Left ventricle myocardium inferior (tissue), 1 donor: ENCODE measurements around the gene CFAP61. TPM values are rescaled to one million over a fixed set of nuclear protein-coding genes. Genes with fewer than 3 reads are reported as not detected.

Experiments used
- DNase-seq: peaks from one replicate; pipeline ENCODE4 v3.0.0-alpha.2; 2020
- H3K27ac ChIP-seq: fragments of 200-600 bp; replicated peaks from 2 replicates; pipeline ENCODE4 v1.8.0; 2021
- H3K27me3 ChIP-seq: fragments of 200-600 bp; 2 replicates; pipeline ENCODE4 v1.8.0; 2021; ENCODE audit warnings: low read depth
- H3K36me3 ChIP-seq: fragments of 200-600 bp; 2 replicates; pipeline ENCODE4 v1.8.0; 2021
- H3K4me1 ChIP-seq: fragments of 200-600 bp; 2 replicates; pipeline ENCODE4 v1.8.0; 2021
- H3K4me3 ChIP-seq: fragments of 200-600 bp; 2 replicates; pipeline ENCODE4 v1.8.0; 2021; ENCODE audit warnings: mild to moderate bottlenecking, moderate library complexity
- H3K9me3 ChIP-seq: fragments of 200-600 bp; replicated peaks from 2 replicates; pipeline ENCODE4 v1.8.0; 2021
- intact Hi-C: fragments of 100-400 bp; cut with micrococcal nuclease; formaldehyde crosslinking; loops from one replicate; pipeline ENCODE4 v1.11.0; 2022
- total RNA-seq: library from RNA; stranded (reverse); fragmentation: NEBNext Ultra II Directional; extraction: Animal tissue kit (Norgen Biotek cat#: 25700); gene quantifications from one replicate; pipeline ENCODE4 v1.2.1, GENCODE V29; 2021
- TF ChIP-seq, protein P1 (sequence below): fragments of 200-600 bp; IDR thresholded peaks from 2 replicates; pipeline ENCODE4 v1.8.0; 2021; ENCODE audit warnings: antibody characterized with exemption, mild to moderate bottlenecking, borderline replicate concordance
- donor health status: DM: no; HTN: yes; CAD: no; lungs with severe emphysema.

The CFAP61 gene
- total RNA-seq, 1 donor from 2014 or later: 54.8 TPM

DNA sequence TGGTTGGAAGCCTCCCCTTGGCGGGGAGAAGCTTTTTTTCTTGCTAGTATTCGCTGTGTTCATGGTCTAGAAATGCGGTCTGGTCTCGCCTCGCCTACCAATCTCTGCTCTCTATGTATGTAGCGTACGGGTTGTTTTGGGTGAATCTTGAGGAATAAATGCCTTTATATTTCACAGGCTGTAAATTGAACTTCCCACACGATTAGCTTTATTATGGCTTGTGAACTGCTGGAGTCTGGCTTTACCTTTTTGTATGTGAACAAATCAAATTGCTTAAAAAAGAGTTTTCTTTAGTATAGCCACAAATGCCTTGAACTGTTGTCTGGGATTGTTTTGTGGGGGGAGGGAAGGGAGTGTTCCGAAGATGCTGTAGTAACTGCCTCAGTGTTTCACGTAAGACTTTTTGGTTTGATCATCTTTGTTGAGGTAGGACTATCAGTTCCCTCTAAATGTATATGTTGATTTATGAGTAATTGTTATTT is 317.8 kb downstream of the CFAP61 start:
- TF ChIP-seq, protein P1, sequence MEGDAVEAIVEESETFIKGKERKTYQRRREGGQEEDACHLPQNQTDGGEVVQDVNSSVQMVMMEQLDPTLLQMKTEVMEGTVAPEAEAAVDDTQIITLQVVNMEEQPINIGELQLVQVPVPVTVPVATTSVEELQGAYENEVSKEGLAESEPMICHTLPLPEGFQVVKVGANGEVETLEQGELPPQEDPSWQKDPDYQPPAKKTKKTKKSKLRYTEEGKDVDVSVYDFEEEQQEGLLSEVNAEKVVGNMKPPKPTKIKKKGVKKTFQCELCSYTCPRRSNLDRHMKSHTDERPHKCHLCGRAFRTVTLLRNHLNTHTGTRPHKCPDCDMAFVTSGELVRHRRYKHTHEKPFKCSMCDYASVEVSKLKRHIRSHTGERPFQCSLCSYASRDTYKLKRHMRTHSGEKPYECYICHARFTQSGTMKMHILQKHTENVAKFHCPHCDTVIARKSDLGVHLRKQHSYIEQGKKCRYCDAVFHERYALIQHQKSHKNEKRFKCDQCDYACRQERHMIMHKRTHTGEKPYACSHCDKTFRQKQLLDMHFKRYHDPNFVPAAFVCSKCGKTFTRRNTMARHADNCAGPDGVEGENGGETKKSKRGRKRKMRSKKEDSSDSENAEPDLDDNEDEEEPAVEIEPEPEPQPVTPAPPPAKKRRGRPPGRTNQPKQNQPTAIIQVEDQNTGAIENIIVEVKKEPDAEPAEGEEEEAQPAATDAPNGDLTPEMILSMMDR: no peak
- peak overlapping the region; percentile 52 for H3K4me3 ChIP-seq

DNA sequence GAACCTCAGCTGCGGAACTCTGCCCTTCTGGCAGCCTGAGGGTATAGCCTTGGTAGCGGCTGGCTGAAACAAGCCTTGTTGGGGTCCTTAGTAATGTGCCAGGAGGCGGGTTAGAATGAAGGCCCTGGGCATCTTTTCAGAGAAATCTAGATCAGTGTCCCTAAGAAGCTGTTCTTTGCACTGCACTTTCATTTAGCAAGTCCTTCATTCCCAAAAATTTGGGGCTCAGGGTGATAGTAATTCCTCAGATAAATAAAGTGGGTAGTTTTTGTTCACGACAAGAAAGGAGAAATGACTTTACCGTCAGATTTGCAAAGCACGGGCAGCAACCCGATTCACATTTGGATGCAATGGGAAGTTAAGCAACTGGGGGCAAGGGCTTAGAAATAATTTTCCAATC is 318.8 kb downstream of the CFAP61 start:
- Histone ChIP-seq H3K27ac (no peak overlapping the region), H3K36me3 (no peaks in the 10 kb centered on the region), H3K9me3 (no peaks in the 10 kb centered on the region), H3K4me3 (no peak overlapping the region), H3K4me1 (peaks cover 25% of the 10 kb centered on the region), H3K27me3 (peaks cover 99% of the 10 kb centered on the region)
- intact Hi-C loops: loop anchor here (10.0 kb wide), 1 partner anchor 64 kb away; no protein-coding TSS in a partner anchor
- DNase-seq: no peak
- TF ChIP-seq, protein P1: no peak

More for the DNA sequence above, 317.8 kb downstream of the CFAP61 start:
- intact Hi-C loops: loop anchor here (10.0 kb wide), 1 partner anchor 65 kb away; no protein-coding TSS in a partner anchor
- Histone ChIP-seq H3K27ac (no peak overlapping the region), H3K27me3 (peaks cover 99% of the 10 kb centered on the region), H3K36me3 (no peaks in the 10 kb centered on the region), H3K9me3 (no peaks in the 10 kb centered on the region), H3K4me1 (peaks cover 25% of the 10 kb centered on the region)
- DNase-seq: no peak

DNA sequence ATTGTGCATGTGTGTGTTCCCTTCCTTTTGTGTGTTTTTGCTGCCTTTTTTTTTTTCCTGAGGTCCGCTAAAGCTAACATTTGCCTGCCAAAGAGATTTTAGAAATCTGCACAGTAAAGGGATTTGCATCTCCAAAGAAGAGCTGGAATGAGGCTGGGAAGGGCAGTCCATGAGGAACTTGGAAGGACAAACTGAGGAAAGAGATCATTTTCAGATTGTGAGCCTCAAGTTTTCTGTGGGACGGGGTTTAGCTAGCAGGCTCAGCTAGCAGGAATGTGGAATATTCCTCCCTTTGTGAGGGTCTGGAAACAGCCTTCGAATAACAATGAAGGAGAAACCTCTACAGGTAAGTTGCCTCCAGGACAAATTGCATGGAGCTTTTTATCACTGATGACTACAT is 319.3 kb downstream of the CFAP61 start:
- Histone ChIP-seq H3K9me3 (no peaks in the 10 kb centered on the region), H3K27me3 (peaks cover 98% of the 10 kb centered on the region), H3K27ac (no peak overlapping the region), H3K4me1 (peaks cover 22% of the 10 kb centered on the region), H3K36me3 (no peaks in the 10 kb centered on the region), H3K4me3 (no peak overlapping the region)
- intact Hi-C loops: loop anchor here (10.0 kb wide), 1 partner anchor 63 kb away; no protein-coding TSS in a partner anchor
- DNase-seq: no peak
- TF ChIP-seq, protein P1: no peak

DNA sequence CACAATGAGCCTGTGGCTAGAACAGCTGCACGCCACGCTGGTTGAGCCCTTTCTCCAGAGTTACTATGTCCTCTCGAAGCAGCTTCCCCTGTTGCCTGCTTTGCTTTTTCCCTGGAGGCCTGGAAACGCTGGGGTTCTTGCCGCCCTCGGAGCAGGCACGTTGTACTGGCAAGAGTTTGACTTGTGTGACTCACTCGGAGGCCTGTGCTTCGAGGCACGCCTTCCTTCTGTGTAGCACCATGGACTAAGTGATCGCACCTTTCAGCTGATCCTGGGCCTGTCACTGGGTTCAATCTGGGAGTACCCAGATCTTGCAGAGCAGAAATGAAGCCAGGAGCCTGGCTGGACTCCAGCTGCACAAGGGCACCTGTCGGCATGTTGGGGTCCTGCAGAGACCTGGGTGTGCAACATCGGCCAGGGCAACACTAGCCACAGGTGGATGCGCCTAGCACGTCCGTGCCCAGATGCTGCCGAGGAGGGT is 320.8 kb downstream of the CFAP61 start:
- intact Hi-C loops: loop anchor here (10.0 kb wide), 1 partner anchor 62 kb away; no protein-coding TSS in a partner anchor
- no peaks in the 10 kb centered on the region for H3K36me3 ChIP-seq
- TF ChIP-seq, protein P1: no peak
- H3K27me3 ChIP-seq: peaks cover 98% of the 10 kb centered on the region
- no peak overlapping the region for H3K27ac ChIP-seq
- H3K9me3 ChIP-seq: no peaks in the 10 kb centered on the region
- peaks cover 13% of the 10 kb centered on the region for H3K4me1 ChIP-seq
- no peak overlapping the region for H3K4me3 ChIP-seq
- DNase-seq: no peak

DNA sequence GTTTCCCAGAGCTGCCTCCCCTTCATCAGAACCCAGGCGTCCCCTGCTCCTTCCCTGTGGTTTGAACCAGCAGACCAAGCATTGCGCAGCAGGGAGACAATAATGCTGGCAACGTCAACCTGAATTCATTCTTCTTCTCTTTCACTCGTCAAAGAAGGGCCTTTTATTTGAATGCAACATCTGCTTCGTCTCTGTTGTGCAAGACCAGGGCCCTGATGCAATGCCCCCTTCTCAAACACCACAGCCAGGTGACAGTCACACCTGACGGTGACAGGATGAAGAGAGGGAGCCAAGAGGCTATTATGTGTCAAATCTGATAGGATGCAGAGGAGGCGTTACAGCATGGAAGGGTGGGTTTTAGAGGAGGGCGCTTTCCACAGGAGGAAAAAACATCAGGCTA is 323.5 kb downstream of the CFAP61 start:
- no peaks in the 10 kb centered on the region for H3K36me3 ChIP-seq
- DNase-seq: no peak
- intact Hi-C loops: loop anchor here (10.0 kb wide), 1 partner anchor 59 kb away; no protein-coding TSS in a partner anchor
- peaks cover 95% of the 10 kb centered on the region for H3K27me3 ChIP-seq
- TF ChIP-seq, protein P1: no peak
- H3K4me1 ChIP-seq: no peaks in the 10 kb centered on the region
- H3K4me3 ChIP-seq: no peak overlapping the region
- no peaks in the 10 kb centered on the region for H3K9me3 ChIP-seq
- no peak overlapping the region for H3K27ac ChIP-seq
